Measurements from ENCODE around the gene PTPN1.

The PTPN1 gene

DNA sequence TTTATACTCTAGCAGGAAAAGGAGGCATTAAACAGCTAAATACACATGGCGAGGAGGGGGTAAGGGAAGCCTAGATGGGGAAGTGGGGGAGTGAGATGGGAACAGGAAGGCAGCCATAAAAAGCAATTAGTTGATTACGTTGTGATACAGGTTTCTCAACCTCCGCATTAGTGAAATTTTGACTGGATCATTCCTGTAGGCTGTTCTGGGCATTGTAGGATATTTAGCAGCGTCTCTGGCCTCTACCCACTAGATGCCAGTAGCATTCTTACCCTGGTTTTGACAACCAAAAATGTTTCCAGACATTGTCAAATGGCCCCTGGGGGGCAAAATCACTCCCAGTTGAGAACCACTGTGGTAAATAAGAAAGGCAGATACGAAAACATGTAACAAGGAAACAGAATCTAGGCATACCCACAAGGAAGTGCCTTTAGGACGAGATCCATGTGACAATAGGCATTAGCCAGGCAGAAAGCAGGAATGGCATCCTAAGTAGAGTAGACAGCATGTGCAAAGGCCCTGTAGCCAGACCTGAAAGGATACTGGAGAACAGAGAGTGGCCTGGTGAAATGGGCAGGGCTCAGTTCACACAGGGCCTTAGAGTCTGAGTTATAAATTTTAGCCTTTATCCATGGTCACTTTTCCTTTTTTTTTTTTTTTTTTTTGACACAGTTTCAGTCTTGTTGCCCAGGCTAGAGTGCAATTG lies 25.8 kb upstream of the PTPN1 start:
- no peaks in the 10 kb centered on the region for H3K4me1 ChIP-seq (ENCODE audit: control insufficient read depth, insufficient read depth, low read length)
- POLR2A ChIA-PET: no interaction called here
- no peaks in the 10 kb centered on the region for H3K9me3 ChIP-seq (ENCODE audit: control insufficient read depth, insufficient read depth, low read depth, low read length)
- no peak overlapping the region for H3K4me3 ChIP-seq (ENCODE audit: low read depth, low read length)
- H3K27ac ChIP-seq (ENCODE audit: extremely low read depth, low read depth, low read length): no peak overlapping the region
- CTCF ChIA-PET: interaction anchor here (0.6 to 1.3 kb wide), 3 partner anchors 20 to 95 kb away, joined by 3 to 5 read pairs (median 4); no protein-coding TSS in a partner anchor
- TF ChIP-seq ZNF138 (tag by site-specific recombination; IDR thresholded peaks at IDR 0.05; ENCODE audit: borderline replicate concordance): no peak
- TF ChIP-seq ZIC2 (tag by site-specific recombination; IDR thresholded peaks at IDR 0.05): no peak
- TF ChIP-seq, protein P1, sequence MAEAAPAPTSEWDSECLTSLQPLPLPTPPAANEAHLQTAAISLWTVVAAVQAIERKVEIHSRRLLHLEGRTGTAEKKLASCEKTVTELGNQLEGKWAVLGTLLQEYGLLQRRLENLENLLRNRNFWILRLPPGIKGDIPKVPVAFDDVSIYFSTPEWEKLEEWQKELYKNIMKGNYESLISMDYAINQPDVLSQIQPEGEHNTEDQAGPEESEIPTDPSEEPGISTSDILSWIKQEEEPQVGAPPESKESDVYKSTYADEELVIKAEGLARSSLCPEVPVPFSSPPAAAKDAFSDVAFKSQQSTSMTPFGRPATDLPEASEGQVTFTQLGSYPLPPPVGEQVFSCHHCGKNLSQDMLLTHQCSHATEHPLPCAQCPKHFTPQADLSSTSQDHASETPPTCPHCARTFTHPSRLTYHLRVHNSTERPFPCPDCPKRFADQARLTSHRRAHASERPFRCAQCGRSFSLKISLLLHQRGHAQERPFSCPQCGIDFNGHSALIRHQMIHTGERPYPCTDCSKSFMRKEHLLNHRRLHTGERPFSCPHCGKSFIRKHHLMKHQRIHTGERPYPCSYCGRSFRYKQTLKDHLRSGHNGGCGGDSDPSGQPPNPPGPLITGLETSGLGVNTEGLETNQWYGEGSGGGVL (tag by site-specific recombination; IDR thresholded peaks at IDR 0.05): peak; percentile 45; the same call in 1 of the 2 replicates
- no peak for TF ChIP-seq ZNF791 (tag by site-specific recombination; IDR thresholded peaks at IDR 0.05)
- no peak for TF ChIP-seq ZBTB7A (tag by site-specific recombination; IDR thresholded peaks at IDR 0.05; ENCODE audit: low read depth)
- TF ChIP-seq ZNF621 (tag by site-specific recombination; IDR thresholded peaks at IDR 0.05): no peak
- TF ChIP-seq ZNF571 (tag by site-specific recombination; IDR thresholded peaks at IDR 0.05): no peak
- no peak for TF ChIP-seq ZNF530 (tag by site-specific recombination; IDR thresholded peaks at IDR 0.05; ENCODE audit: low read depth)
- TF ChIP-seq ZNF658 (tag by site-specific recombination; IDR thresholded peaks at IDR 0.05): no peak
- TF ChIP-seq ZNF626 (tag by site-specific recombination; IDR thresholded peaks at IDR 0.05): no peak
- no peak for TF ChIP-seq ZNF221 (tag by site-specific recombination; IDR thresholded peaks at IDR 0.05; ENCODE audit: borderline replicate concordance)
- TF ChIP-seq ZNF623 (tag by site-specific recombination; IDR thresholded peaks at IDR 0.05): peak; percentile 93
- TF ChIP-seq ZNF48 (tag by site-specific recombination; IDR thresholded peaks at IDR 0.05): no peak
- H3K36me3 ChIP-seq (ENCODE audit: control insufficient read depth in 2 of 2, insufficient read depth in 1 of 2, low read length in 2 of 2): no peaks in the 10 kb centered on the region

DNA sequence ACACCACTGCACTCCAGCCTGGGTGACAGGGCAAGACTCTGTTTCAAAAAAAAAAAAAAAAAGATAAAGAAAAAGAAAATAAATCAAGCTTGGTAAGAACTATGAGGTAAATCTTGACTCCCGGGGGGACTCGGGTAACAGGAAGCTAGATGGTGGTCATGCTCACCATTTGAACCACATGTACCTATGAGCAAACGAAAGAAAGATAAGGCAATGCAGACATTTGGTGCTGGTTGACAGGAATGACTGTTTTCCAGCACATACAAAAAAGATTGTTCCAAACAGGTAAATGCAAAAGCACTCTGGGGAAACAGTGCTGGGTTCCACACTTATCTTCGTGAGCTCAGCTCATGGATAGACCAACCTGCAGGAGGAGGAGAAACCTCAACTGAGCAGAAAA lies 22.8 kb upstream of the PTPN1 start:
- TF ChIP-seq BCL11A (tag by site-specific recombination; IDR thresholded peaks at IDR 0.05; ENCODE audit: low read depth) (no peak), ZNF37A (tag by site-specific recombination; IDR thresholded peaks at IDR 0.05) (no peak), ZNF223 (tag by site-specific recombination; IDR thresholded peaks at IDR 0.05) (no peak), SCRT2 (tag by site-specific recombination; IDR thresholded peaks at IDR 0.05) (no peak), ZNF274 (IDR thresholded peaks at IDR 0.05; ENCODE audit: low read length) (no peak), ZNF274 (tag by site-specific recombination; IDR thresholded peaks at IDR 0.05; ENCODE audit: borderline replicate concordance) (no peak), GLI4 (tag by site-specific recombination; IDR thresholded peaks at IDR 0.05) (no peak), ZNF2 (tag by site-specific recombination; IDR thresholded peaks at IDR 0.05) (no peak), ZNF175 (tag by site-specific recombination; IDR thresholded peaks at IDR 0.05) (no peak), ZNF138 (tag by site-specific recombination; IDR thresholded peaks at IDR 0.05; ENCODE audit: borderline replicate concordance) (no peak), ZNF394 (tag by site-specific recombination; IDR thresholded peaks at IDR 0.05; ENCODE audit: borderline replicate concordance) (no peak), GLIS2 (tag by site-specific recombination; IDR thresholded peaks at IDR 0.05) (no peak), ZIC2 (tag by site-specific recombination; IDR thresholded peaks at IDR 0.05) (no peak), ZNF10 (tag by site-specific recombination; IDR thresholded peaks at IDR 0.05) (no peak), KLF10 (tag by site-specific recombination; IDR thresholded peaks at IDR 0.05) (no peak)
- TF ChIP-seq, protein P2, sequence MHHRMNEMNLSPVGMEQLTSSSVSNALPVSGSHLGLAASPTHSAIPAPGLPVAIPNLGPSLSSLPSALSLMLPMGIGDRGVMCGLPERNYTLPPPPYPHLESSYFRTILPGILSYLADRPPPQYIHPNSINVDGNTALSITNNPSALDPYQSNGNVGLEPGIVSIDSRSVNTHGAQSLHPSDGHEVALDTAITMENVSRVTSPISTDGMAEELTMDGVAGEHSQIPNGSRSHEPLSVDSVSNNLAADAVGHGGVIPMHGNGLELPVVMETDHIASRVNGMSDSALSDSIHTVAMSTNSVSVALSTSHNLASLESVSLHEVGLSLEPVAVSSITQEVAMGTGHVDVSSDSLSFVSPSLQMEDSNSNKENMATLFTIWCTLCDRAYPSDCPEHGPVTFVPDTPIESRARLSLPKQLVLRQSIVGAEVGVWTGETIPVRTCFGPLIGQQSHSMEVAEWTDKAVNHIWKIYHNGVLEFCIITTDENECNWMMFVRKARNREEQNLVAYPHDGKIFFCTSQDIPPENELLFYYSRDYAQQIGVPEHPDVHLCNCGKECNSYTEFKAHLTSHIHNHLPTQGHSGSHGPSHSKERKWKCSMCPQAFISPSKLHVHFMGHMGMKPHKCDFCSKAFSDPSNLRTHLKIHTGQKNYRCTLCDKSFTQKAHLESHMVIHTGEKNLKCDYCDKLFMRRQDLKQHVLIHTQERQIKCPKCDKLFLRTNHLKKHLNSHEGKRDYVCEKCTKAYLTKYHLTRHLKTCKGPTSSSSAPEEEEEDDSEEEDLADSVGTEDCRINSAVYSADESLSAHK (tag by site-specific recombination; IDR thresholded peaks at IDR 0.05): no peak
- H3K27ac ChIP-seq (ENCODE audit: extremely low read depth, low read depth, low read length): no peak overlapping the region
- ChIA-PET POLR2A (no interaction called here), CTCF (interaction anchor here (0.9 kb wide), 1 partner anchor 89 kb away, joined by 3 read pairs; no protein-coding TSS in a partner anchor)
- no peak overlapping the region for H3K4me3 ChIP-seq (ENCODE audit: low read depth, low read length)
- no peaks in the 10 kb centered on the region for H3K36me3 ChIP-seq (ENCODE audit: control insufficient read depth in 2 of 2, insufficient read depth in 1 of 2, low read length in 2 of 2)
- H3K4me1 ChIP-seq (ENCODE audit: control insufficient read depth, insufficient read depth, low read length): no peaks in the 10 kb centered on the region
- no peaks in the 10 kb centered on the region for H3K9me3 ChIP-seq (ENCODE audit: control insufficient read depth, insufficient read depth, low read depth, low read length)
